Renal cortex interstitium (tissue), 11 donors: ENCODE data around the gene TMEM212. TPM values are rescaled to one million over a fixed set of nuclear protein-coding genes. Genes with fewer than 3 reads are reported as not detected.
"Not testable (repeated sequence)": the region's sequence is repeated elsewhere in the genome, so short reads cannot be mapped to it uniquely, and the experiment has no call there.

Experiments used
- DNase-seq, 11 donors: peaks; one replicate each; pipeline ENCODE4 v3.0.0-alpha.2; 2013; ENCODE audit warnings: low read depth in 9 of 11, low spot score in 4 of 11; ENCODE audit errors: extremely low read depth in 1 of 11
- polyA plus RNA-seq, 3 donors: library from polyadenylated mRNA; unstranded; fragments of 120-200 nt; gene quantifications; one replicate each; pipeline ENCODE4 v1.2.1, GENCODE V29; 2013; ENCODE audit not compliant: insufficient read length in 3 of 3

The TMEM212 gene
- polyA plus RNA-seq, 3 donors, result 0.07 to 0.09 (median 0.08) TPM

DNA sequence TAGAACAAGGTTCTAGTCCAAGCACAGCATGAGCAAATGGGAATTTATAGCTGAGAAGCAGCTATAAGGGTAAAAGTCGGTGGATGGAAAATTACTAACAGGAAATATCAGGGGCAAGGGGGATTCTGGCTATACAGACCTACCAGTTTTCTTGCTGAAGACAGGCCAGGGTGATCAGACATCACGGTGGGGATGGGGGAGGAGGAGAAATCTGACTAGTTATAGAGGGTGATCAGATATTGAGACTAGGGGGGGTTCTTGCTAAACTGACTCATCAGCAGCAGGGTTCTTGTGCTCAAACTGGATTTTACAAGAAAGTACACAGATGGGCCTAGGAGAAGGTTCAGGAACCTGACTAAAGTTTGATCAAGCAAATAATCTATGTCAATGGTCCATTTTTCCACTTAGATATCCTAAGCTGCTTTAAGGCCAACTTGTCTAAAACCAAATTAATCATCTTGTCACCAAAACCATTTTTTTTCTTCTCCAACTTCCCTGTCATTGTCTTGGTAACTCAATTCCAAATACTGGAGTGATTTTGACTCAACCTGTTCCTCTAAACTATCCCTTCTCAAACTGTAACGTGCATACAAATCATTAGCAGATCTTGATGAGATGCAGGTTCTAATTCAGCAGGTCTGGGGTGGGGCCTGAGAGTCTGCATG, 4.6 kb downstream of the TMEM212 start:
- no peak for DNase-seq

GRCh38 chr3:171849617-171850319, 6.6 kb downstream of the TMEM212 start:
- DNase-seq, result no peak

DNA sequence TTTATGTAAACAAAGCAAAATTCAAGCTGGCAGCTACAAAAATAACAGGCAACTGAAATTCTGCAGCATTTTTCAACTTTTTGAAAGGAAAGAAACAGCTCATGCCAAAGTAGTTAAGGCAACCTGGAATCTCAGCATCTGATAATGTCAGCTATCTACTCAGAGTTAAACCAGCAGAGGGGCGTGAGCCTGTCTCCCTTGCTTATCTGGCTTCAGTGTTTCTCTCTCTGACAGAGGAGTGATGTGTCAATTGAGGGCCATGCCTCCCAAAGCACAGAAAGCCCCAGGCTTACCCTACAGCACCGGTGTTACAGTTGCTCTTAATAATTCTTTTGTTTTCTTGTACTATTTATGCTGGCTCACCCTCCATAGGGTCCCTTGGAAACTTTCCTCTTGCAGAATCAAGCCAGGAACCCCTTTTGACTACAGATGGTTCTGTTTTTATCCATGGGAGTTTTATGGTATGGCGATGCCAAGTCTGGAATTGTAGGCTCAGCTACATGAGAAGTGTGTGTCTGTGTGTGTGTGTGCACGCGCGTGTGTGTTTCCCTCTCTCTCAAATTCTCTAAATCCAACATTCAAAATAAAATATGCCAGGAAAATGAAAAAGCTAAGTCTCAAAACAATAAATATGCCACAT, 7.3 kb downstream of the TMEM212 start:
- DNase-seq, result no peak

DNA sequence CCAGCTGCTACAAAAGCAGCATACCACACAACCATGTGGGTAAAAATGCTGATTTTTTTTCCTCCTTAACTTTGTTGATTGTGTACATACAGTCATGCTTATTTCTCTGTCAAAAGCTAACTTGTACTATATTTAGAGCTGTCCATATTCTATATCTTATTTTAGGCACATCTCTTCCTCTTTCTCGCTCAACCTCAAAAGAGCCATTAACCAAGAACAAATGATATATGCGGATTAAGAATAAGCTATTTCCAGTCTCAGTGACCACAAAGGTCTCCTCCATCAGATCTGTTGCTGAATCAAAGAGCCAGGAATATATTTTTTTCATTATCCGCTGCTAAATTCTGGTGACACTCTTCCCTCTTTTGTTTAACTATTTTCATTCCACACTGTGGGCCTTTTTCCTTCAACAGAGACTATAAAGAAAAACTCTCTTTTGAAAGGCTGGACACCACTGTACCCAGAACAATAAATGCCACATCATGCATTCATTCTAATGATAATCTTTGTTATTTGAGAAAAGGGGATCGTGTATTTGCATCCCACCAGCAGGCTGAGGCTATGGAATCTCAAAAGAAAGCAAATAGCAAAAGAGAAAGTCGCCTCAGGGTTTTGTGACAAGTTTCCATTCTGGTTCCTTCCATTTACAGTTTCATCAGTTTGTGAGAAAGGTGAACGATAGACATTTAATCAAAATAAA, 8.0 kb downstream of the TMEM212 start:
- no peak for DNase-seq

GRCh38 chr3:171851660-171852058, 8.5 kb downstream of the TMEM212 start:
- no peak for DNase-seq

DNA sequence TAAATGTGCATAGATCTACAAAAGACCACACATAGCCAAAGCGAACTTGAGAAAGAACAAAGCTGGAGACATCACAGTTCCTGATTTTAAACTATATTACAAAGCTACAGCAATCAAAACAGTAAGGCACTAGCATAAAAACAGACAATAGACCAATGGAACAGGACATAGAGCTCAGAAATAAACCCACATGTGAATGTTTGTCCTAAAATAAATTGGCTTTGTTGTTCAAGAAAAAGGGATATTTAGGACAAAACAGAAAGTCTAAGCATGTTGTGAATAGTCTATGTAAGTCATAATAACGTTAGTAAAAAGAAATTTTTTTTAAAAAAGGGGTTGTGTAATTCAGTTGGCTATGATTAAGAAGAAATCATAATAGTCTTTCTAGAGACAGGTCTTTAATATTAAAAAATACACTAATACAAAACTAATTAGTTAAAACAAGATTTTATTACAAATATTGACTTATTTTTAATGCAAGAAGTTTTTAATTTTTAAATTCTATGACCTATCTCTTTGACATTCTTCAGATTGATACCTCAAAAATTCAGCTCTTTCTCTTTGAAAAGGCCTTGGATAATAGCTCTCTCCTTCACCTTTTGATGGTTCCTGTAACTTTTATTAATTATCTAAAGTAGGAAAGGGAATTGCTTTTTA, 11.6 kb downstream of the TMEM212 start:
- no peak for DNase-seq

DNA sequence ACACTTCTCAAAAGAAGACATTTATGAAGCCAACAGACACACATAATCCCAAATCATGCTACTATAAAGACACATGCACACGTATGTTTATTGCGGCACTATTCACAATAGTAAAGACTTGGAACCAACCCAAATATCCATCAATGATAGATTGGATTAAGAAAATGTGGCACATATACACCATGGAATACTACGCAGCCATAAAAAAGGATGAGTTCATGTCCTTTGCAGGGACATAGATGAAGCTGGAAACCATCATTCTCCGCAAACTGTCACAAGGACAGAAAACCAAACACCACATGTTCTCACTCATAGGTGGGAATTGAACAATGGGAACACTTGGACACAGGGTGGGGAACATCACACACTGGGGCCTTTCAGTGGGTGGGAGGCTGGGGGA, 15.6 kb downstream of the TMEM212 start:
- DNase-seq, result not testable (repeated sequence)

DNA sequence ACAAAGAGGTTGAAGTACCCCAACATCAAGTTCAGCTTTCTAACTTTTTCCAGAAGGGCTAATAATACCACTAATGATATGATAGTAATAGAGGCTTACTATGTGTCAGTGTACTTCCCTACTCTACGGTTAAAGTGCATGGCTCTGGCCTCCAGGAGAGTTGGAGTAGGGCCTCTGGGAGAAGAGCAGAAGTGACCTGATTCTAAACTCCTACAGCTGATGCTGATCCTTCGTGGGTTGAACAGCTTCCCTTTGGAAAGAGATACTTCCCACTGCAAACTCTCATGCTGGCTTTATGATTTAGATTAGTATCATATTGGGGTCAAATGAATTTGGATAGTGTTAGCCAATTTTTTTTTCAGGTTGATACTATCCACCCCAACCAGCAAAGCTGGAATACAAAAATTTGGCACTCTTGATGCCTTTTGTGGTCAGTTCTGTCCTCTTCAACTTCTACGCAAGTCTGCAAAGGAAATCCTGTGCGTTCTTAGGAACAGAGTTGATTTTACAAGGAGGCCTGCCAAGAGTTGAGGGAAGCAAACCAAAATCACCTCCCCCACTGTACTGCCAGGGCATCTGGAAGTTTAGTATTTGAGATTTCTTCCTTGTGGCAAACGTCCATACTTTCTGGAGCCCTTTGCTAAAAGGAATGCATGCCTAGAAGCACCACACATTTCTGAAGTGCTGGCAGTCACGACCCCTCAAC, 17.8 kb downstream of the TMEM212 start:
- DNase-seq, result no peak

DNA sequence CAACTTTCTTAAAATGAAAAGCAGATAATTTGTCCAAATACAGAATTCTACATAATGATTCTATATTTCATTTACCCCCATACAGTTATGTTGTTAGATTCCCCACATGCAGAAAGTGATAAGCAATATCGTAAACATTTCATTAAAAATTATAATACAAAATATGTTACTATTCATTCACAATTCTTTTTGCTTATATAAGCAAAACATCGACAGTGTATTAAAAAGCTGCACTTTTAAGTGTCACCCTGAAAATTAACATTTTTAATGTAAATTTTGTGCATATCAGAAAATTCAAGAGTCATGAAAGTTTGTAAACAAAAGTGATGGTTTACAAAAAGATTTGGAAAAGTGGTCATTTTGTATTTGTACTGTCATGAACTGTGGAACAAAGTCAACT, 19.2 kb downstream of the TMEM212 start:
- no peak for DNase-seq

- peak in 9 of 11 donors; percentile 50 to 86 (median 66) for DNase-seq
Observed at GRCh38 chr3:171862993-171863521, 19.9 kb downstream of the TMEM212 start.

DNA sequence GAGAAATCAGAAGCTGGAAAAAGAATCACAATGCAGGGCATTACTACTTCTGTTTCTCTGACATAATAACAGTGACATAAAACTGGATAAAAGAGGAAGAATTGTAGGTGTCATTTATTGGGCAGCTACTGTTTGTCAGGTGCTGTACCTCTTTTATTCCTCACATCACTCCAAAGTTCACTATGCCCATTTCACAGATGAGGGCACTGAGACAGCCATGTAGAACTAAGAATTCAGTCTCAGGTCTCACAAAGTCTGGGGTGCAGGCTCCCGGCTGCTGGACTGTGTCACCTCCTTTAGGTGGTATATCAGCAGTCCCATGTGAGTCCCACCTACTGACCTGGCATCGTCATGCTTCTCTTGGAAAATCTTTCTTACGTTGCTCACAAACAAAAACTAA, 20.8 kb downstream of the TMEM212 start:
- DNase-seq, result no peak

DNA sequence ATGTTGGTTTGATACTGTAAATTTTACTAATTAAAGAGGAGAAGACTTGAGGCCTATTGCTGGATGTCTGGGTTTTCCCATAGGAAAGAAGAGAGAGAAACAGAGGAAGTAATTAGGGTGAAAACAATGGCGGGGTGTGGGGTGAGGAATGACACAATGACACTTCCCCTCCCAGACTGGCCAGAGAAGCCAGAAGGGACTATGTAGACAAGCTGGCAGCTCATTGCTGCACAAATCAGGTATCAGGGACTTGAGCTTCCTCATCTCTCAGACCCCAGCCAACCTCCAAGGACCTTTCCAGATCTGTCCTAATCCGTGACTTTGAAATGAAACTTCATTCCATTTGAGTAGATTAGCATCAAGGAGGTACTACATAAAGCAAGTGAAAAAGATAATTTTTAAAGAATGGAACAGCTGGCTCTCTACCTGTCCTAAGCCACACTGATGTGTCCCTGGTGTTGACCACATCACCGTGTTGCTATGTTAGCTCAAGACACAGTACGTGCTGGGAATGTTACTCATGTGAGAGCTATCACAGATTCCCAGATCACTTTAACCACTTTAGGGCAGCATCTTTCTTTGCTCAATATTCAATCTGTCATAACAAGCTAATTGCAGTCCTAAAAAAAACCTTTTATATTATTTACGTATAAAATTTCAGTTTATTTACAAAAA, 22.2 kb downstream of the TMEM212 start:
- DNase-seq, result no peak

- DNase-seq, result no peak
Observed at GRCh38 chr3:171867981-171868380, 24.8 kb downstream of the TMEM212 start.

GRCh38 chr3:171871392-171872274, 28.5 kb downstream of the TMEM212 start:
- DNase-seq, result no peak

DNA sequence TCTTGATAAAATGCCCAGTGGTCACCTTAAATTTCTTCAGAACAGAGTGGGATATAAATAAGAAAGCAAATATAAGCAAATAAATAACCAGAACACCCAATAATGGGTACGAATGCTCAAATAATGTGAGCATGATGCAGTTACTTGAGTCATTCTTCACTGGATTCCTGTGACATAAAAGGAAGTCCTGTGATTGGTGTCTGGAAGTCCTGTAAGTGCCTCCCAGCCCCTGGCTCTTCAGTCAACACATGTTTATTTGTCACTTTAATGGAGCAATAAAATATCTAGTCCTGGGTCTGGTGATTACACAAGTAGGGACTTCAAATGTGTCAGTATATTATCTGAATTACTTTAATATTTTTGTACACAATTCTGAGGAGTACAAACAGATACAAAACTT, 30.4 kb downstream of the TMEM212 start:
- no peak for DNase-seq

DNA sequence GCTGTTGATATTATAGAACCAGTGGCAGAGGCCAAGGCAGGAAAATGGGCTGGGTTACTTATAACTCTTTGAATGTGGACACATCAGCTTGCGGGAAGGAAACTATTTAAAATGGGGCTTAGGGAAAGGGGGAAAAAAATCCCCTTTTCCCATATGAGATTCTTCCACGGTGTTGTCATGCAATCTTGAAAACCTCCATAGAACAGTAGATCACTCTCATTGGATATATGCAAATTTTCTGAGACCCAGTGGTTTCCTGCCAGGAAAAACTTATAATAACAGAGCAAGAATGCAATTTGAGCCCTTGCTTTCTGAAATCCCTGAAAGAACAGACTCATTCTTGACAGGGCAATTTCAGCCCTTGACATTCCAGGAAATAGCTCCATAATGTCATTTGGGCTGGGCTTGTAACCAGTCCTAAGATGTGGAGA, 31.1 kb downstream of the TMEM212 start:
- DNase-seq, result peak in 9 of 11 donors; percentile 42 to 81 (median 60)

DNA sequence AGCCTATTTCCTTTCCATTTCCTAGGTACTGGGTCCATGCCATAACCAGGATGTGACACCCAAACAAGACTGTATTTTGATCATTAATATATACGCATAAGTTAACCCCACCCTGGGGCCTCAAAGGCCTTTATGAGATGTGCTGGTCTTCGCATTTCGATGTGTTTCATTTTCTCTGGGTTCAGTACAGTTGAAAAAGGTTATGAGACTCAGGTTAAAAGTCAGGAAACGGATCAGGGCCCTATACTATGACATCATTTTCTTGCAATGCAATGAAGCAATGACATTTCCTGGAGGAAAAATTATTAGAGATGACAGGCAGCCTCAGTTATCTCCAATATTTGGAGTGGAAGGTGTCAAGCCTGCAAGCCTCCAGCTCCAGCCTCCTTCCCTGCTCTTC, 31.7 kb downstream of the TMEM212 start:
- DNase-seq, result no peak
